ENCODE results near the gene LAPTM5. TPM values are rescaled to one million over a fixed set of nuclear protein-coding genes. Genes with fewer than 3 reads are reported as not detected.
"Not testable (repeated sequence)": the region's sequence is repeated elsewhere in the genome, so short reads cannot be mapped to it uniquely, and the experiment has no call there.

LAPTM5 gene
- 111 TPM for total RNA-seq

DNA sequence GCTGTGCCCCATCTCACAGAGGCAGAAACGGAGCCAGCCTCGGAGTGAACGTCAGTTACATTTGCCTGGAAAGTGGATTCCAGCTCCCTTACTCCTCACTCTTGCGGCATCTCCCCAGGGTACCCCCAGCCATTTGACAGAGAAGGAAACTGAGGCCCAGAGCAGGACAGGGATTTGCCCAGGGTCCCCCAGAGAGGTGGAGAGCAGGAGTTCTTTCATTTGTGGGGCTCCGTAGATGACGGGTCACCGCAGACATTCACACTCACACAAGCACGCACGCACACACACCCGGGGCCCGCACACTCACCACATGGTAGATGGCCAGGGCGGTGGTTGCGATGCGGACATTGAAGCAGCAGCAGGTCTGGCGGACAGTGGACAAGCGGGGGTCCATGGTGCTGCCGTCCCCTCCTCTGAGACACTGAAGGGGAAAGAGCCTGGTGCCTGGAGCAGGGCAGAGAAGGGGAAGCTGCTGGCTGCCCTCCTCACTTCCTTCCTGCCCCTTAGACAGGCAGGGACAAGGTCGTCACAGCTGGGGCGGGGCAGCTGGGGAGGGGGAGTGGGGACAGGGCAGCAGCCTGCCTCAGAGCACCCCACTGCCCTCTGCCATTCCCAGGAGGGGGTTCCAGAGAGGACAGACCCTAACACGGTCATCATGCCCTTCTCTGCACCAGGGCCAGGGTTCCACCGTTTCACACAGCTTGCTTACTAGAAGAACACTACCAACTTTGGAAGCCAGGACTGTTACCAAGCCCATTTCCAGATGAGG lies at the start of gene LAPTM5:
Gene LAPTM5 (minus strand): TSS at position 423 of the 769 bp plus-strand sequence. CDS start 29 bp downstream, at position 394.
- peak; percentile 40 for DNase-seq (ENCODE audit: low spot score)

GRCh38 chr1:30806381-30807317 lies 49.1 kb upstream of the LAPTM5 start:
- DNase-seq (ENCODE audit: low spot score), result no peak

GRCh38 chr1:30805304-30806003 lies 47.9 kb upstream of the LAPTM5 start:
- no peak for DNase-seq (ENCODE audit: low spot score)

DNA sequence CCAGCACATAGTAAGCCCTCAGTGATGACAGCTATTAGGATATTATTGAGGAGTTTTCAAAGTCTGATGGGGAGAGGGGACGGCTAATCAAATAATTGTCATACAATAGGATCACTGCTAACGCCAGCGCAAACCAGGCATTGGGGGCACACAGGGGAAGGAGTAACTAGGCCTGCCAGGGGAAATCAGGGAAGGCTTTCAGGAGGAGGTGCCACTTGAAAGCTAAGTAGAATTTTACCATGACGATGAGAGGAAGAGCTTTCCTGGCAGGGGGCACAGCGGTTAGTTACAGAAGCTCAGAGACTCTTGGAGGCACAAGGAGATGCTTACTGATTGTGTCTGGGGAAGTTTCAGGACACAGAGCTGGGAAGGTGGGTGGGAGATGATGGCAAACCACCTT lies 47.2 kb upstream of the LAPTM5 start:
- no peak for DNase-seq (ENCODE audit: low spot score)

DNA sequence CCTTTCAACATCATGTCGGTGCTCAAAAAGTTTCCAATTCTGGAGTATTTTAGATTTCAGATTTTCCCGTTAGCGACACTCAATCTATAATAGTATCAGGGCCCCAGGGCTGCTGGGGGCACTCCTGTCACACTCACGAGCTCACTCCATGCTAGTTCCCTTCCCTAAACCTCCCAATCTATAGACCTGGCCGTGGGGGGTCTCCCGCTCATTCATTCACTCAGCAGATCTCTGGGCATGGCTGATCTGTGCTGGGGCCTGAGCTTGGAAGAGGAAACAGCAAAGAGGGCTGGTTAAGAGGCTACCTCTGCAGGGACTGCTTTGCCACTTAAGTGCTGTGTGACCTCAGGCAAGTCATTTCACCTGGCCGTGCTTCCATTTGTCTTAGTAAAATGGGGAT lies 46.8 kb upstream of the LAPTM5 start:
- DNase-seq (ENCODE audit: low spot score), result no peak

DNA sequence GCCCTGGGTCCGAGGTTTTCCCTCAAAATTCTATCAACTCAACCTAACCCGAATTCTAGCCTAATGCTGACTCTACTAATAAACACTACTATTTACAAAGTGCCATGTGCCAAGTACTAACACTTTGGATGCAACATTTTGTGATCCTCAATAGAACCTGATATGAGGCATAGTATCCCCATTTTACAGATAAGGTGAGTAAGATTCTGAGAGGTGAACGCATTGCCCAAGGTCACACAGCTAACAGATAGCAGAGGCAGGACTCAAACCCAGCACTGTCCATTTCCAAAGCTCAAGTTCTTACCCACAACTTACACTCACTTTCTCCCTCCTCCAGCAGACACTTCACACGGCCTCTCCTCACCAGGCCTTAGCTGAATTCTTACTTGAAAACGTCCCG lies 46.0 kb upstream of the LAPTM5 start:
- DNase-seq (ENCODE audit: low spot score), result no peak

DNA sequence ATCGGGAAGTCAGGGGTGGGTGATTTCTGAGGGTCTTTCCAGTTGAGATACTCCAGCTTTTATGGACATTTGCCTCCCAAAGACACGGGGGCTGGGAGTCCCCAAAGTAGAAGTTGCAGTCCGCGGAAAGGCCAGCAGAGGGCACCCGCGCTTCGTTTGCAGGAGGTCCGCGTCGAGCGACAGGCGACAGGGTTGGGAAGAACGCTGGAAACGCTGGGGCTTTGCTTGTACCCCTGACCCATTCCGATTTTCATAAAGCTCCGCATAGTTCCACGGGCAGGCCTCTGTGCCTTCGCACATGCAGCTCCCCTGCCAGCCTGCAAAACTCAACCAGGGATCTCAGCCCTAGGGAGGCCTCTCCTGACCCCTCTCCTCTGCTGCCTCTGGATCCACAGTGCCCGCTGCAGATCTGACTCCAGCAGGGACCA lies 44.2 kb upstream of the LAPTM5 start:
- peak; percentile 85 for DNase-seq (ENCODE audit: low spot score)

- DNase-seq (ENCODE audit: low spot score), result no peak
Measured at GRCh38 chr1:30799233-30799511, 41.6 kb upstream of the LAPTM5 start.

DNA sequence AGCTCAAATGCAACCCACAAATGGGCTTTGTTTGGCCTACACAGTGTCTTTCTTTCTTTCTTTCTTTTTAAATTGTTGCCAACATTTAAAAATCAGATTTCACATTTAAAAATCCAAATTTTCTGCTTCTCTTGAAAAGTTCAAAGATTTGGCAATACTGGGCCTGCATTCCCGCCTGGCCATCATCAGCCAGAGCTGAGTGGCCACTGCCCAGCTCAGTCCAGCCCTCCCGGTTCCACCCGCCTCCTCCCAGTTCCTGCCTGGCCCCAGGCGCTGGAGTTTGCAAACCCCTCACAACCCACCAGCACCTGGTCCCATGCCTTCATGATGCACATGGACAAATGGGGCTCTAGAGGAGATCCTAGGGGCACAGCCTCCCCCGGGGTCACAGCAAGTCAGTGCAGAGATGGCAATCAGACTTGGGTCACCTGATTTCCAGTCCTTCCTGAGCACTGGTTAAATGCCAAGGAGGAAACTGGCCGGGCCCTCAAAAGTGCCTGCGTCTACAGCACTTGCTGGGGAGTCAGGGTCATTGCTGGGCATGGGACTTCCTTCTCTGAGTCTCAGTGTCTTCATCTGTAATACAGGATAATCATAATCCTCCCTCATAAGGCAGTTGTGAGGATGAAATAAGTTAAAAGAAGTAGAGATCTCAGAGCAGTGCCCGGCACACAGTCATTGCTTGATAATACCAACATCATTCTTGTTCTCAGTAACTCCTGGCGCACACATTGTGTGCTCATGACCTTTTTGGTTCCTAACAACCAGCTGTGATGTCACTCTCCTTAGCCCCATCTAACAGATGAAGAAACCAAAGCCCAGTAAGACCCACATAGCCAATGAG lies 41.0 kb upstream of the LAPTM5 start:
- DNase-seq (ENCODE audit: low spot score), result peak; percentile 75

DNA sequence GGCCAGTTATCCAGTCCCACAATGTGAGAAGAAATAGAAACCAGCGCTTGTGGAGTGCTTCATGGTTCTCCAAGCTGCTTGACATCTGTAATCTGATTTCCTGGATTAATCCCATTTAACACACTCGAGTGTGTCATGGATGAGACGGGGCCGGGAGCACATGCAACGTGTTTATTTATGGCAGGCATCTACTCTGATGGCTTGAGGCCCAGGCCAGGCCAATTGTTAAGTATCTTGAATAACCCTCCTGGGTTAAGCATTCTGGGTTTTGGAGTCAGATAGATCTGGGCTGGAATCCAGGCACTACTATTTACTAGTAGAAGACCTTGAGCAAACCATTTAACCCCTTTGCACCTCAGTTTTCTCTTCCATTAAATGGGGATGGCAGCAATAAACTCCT lies 37.5 kb upstream of the LAPTM5 start:
- no peak for DNase-seq (ENCODE audit: low spot score)

GRCh38 chr1:30794260-30794659 lies 36.7 kb upstream of the LAPTM5 start:
- DNase-seq (ENCODE audit: low spot score), result no peak

GRCh38 chr1:30793209-30793608 lies 35.6 kb upstream of the LAPTM5 start:
- DNase-seq (ENCODE audit: low spot score), result no peak

DNA sequence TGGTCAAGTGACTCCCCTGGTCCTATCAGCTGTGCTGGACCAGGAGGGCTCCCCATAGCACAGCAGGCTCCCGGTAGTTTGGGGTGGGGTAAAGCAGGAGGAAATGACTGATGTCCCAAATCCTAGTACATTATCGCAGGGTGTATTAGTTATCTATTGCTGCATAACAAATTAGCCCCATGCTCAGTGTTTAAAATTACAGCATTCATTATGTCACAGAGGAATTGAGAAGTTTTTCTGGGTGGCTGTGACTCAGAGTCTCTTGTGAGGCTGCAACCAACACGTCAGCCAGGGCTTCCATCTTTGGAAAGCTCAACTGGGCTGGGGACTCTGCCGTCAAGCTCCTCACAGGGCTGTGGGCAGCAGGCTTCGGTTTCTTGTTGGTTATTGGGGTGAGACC lies 34.3 kb upstream of the LAPTM5 start:
- DNase-seq (ENCODE audit: low spot score), result no peak

- DNase-seq (ENCODE audit: low spot score), result no peak
Measured at GRCh38 chr1:30790850-30791778, 33.5 kb upstream of the LAPTM5 start.

DNA sequence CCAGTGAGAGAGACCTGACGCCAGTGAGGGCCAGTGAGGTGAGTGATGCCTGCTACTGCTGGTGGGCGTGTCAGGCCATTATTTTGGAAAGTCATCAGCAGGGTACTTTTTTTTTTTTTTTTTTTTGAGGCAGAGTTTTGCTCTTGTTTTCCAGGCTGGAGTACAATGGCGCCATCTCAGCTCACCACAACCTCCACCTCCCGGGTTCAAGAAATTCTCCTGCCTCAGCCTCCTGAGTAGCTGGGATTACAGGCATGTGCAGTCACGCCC lies 32.6 kb upstream of the LAPTM5 start:
- DNase-seq (ENCODE audit: low spot score), result not testable (repeated sequence)

- DNase-seq (ENCODE audit: low spot score), result no peak
Measured at GRCh38 chr1:30789388-30790255, 32.0 kb upstream of the LAPTM5 start.

DNA sequence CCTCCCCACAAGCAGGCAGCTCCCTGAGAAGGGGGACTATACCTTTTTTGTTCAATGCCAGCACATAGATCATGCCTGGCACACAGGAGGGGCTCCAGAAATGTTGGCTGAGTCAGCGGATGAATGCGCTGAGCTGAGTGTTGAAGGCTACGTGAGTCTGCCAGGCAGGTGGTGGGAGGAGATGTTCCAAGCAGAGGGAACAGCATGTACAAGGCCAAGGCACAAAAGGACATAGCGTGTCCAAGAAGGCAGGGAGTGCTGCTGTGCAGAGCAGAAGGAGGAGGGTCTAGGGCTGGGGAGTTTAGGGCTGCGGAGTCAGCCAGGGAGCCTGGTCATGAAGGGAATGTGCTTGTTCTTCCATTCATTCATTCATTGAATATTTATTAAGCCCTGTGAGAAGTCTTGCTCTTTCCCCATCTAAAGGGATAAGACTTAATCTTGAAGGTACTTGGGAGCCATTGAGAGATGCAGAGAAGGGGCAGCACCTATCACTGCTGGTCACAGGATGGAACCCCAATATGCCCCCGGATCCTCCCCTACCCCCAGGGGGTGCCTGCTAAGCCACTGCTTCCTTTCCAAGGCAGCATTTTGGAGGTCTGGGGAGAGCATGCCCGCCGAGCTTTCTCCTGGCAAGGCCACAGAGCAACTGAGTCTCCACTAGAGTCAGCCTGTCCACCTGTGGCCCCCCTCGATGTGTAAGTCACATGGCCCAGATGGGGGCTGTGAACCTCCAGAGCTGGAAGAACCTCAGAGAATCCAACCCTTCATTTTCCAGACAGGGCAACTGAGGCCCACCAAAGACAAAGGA lies 31.2 kb upstream of the LAPTM5 start:
- DNase-seq (ENCODE audit: low spot score), result no peak

DNA sequence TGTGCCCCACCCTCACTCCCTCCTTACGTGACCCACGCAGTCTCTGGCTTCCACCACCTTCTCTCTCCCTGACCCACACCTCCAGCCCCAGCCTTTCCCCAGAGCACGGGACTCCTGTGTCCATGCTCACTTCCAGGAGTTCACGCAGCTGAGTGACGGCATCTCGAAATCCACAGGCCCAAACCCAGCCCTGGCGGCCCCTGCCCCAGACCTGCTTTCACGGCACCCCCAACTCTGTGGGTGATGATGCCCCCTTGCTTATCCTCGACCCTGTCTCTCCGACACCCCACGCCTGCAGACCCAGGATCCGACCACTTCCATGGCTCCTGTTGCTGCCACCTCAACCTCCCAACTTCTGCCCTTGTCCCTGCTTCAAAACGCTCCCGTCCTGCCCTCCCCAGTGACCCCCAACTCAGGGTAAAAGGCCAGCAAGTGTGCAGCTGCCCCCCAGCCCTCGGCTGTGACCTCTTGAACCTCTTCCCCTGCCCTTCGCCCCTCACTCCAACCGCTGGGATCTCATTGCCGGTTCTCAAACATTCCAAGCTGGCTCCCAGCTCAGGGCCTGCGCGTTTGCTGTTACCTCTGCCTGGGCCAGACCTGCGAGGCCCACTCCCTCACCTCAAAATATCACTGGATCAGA lies 30.4 kb upstream of the LAPTM5 start:
- no peak for DNase-seq (ENCODE audit: low spot score)

All from mucosa of gallbladder (tissue), 1 donor.